Trophoblast cell (in vitro differentiated cells and primary cell): ENCODE measurements around the gene LAMA5.

Experiments used
- DNase-seq, 2 donors: peaks; one replicate each; pipeline ENCODE4 v3.0.0-alpha.2; 2016
- H2AFZ ChIP-seq: 2 replicates; pipeline ENCODE4 v1.6.1; 2013; ENCODE audit warnings: low read length, moderate library complexity, mild to moderate bottlenecking; ENCODE audit not compliant: insufficient read depth, poor library complexity
- H2AK5ac ChIP-seq: 2 replicates; pipeline ENCODE4 v1.6.1; 2013; ENCODE audit warnings: mild to moderate bottlenecking, low read length
- H2BK120ac ChIP-seq: 2 replicates; pipeline ENCODE4 v1.6.1; 2013; ENCODE audit warnings: low read length, mild to moderate bottlenecking, moderate library complexity; ENCODE audit not compliant: insufficient read depth, poor library complexity
- H2BK12ac ChIP-seq: 2 replicates; pipeline ENCODE4 v1.6.1; 2013; ENCODE audit warnings: mild to moderate bottlenecking, low read length, moderate library complexity
- H2BK5ac ChIP-seq: 2 replicates; pipeline ENCODE4 v1.6.1; 2013; ENCODE audit warnings: low read length, low read depth, moderate library complexity, mild to moderate bottlenecking; ENCODE audit not compliant: poor library complexity
- H3K14ac ChIP-seq: 2 replicates; pipeline ENCODE4 v1.6.1; 2013; ENCODE audit warnings: mild to moderate bottlenecking, low read length
- H3K18ac ChIP-seq: 2 replicates; pipeline ENCODE4 v1.6.1; 2013; ENCODE audit warnings: mild to moderate bottlenecking, low read length
- H3K23ac ChIP-seq: 2 replicates; pipeline ENCODE4 v1.6.1; 2013; ENCODE audit warnings: low read length
- H3K27ac ChIP-seq: 2 replicates; pipeline ENCODE4 v1.5.1; 2013; ENCODE audit warnings: low read depth, mild to moderate bottlenecking, inconsistent platforms, low read length, moderate library complexity
- H3K27me3 ChIP-seq: 2 replicates; pipeline ENCODE4 v1.6.1; 2013; ENCODE audit warnings: inconsistent platforms, mild to moderate bottlenecking, low read length, moderate library complexity; ENCODE audit not compliant: insufficient read depth
- H3K36me3 ChIP-seq, 2 experiments: 1 replicate in 1 of 2; 2 replicates in 1 of 2; pipeline ENCODE4 v1.6.1; 2013; ENCODE audit warnings: low read length in 2 of 2, mild to moderate bottlenecking in 2 of 2, moderate library complexity in 1 of 2; ENCODE audit not compliant: insufficient read depth in 2 of 2, control insufficient read depth in 1 of 2
- H3K4ac ChIP-seq: 2 replicates; pipeline ENCODE4 v1.6.1; 2013; ENCODE audit warnings: low read depth, mild to moderate bottlenecking, low read length, moderate library complexity
- H3K4me1 ChIP-seq, 2 experiments: 1 replicate in 1 of 2; 2 replicates in 1 of 2; pipeline ENCODE4 v1.6.1; 2013; ENCODE audit warnings: low read length in 2 of 2, mild to moderate bottlenecking in 2 of 2, moderate library complexity in 1 of 2; ENCODE audit not compliant: insufficient read depth in 2 of 2, control insufficient read depth in 1 of 2
- H3K4me2 ChIP-seq: 2 replicates; pipeline ENCODE4 v1.6.1; 2013; ENCODE audit warnings: inconsistent platforms, mild to moderate bottlenecking, low read length, moderate library complexity
- H3K4me3 ChIP-seq: 2 replicates; pipeline ENCODE4 v1.5.1; 2013; ENCODE audit warnings: mild to moderate bottlenecking, low read depth, low read length, inconsistent platforms
- H3K79me1 ChIP-seq: one replicate; pipeline ENCODE4 v1.6.1; 2013; ENCODE audit warnings: low read length
- H3K79me2 ChIP-seq: 2 replicates; pipeline ENCODE4 v1.6.1; 2013; ENCODE audit warnings: low read length, mild to moderate bottlenecking; ENCODE audit not compliant: control insufficient read depth, insufficient read depth, poor library complexity
- H3K9ac ChIP-seq: 2 replicates; pipeline ENCODE4 v1.6.1; 2013; ENCODE audit warnings: mild to moderate bottlenecking, low read length
- H3K9me3 ChIP-seq: 2 replicates; pipeline ENCODE4 v1.6.1; 2013; ENCODE audit warnings: low read depth, mild to moderate bottlenecking, control low read depth, inconsistent platforms, low read length; ENCODE audit not compliant: insufficient read depth
- H4K12ac ChIP-seq: 2 replicates; pipeline ENCODE4 v1.6.1; 2013; ENCODE audit warnings: low read depth, mild to moderate bottlenecking, low read length, moderate library complexity
- H4K8ac ChIP-seq: 2 replicates; pipeline ENCODE4 v1.6.1; 2013; ENCODE audit warnings: low read depth, mild to moderate bottlenecking, low read length, moderate library complexity
- H4K91ac ChIP-seq: one replicate; pipeline ENCODE4 v1.6.1; 2013; ENCODE audit warnings: low read depth, mild to moderate bottlenecking, low read length, moderate library complexity
- WGBS: extraction: QIAGEN DNeasy Blood & Tissue Kit; methylation state at CpG from one replicate; pipeline ENCODE4 v1.1.7; 2013; ENCODE audit warnings: missing lambda C conversion rate; ENCODE audit not compliant: insufficient read length, insufficient coverage; ENCODE audit errors: extremely low coverage; 5-methylcytosine and 5-hydroxymethylcytosine counted together

Gene LAMA5

GRCh38 chr20:62381202-62381797, 14.2 kb upstream of the LAMA5 start:
- no peak overlapping the region for H4K12ac ChIP-seq
- no peak overlapping the region for H2AFZ ChIP-seq
- peaks cover 28% of the 10 kb centered on the region for H3K79me1 ChIP-seq
- peak overlapping the region; percentile 14 for H3K9ac ChIP-seq
- H3K27me3 ChIP-seq: no peaks in the 10 kb centered on the region
- H2BK120ac ChIP-seq: no peak overlapping the region
- H3K4ac ChIP-seq: no peak overlapping the region
- no peak overlapping the region for H2BK5ac ChIP-seq
- H3K27ac ChIP-seq: no peak overlapping the region
- peaks cover 0 to 6% of the 10 kb centered on the region in 2 experiments for H3K36me3 ChIP-seq
- peak overlapping the region; percentile 13 for H2AK5ac ChIP-seq
- H2BK12ac ChIP-seq: no peak overlapping the region
- no peaks in the 10 kb centered on the region for H3K9me3 ChIP-seq
- no peak overlapping the region for H3K14ac ChIP-seq
- H4K8ac ChIP-seq: no peak overlapping the region
- H3K23ac ChIP-seq: no peak overlapping the region
- no peak overlapping the region for H4K91ac ChIP-seq
- H3K4me3 ChIP-seq: no peak overlapping the region
- no peak overlapping the region for H3K18ac ChIP-seq
- peaks cover 10% of the 10 kb centered on the region for H3K79me2 ChIP-seq
- no peak for DNase-seq
- H3K4me1 ChIP-seq: peaks cover 23 to 32% of the 10 kb centered on the region in 2 experiments
- H3K4me2 ChIP-seq: no peak overlapping the region
- WGBS: no CpG with 5 or more reads among the region's 16 CpGs

GRCh38 chr20:62378215-62378614, 11.1 kb upstream of the LAMA5 start:
- Histone ChIP-seq H3K4me1 (peaks cover 24 to 35% of the 10 kb centered on the region in 2 experiments), H3K9me3 (no peaks in the 10 kb centered on the region), H4K8ac (peak overlapping the region; percentile 64), H4K91ac (peak overlapping the region; percentile 91), H3K36me3 (peaks cover 0 to 6% of the 10 kb centered on the region in 2 experiments), H2AK5ac (peak overlapping the region; percentile 40), H3K27me3 (no peaks in the 10 kb centered on the region), H3K23ac (no peak overlapping the region), H3K14ac (peak overlapping the region; percentile 33), H3K4me3 (no peak overlapping the region), H2BK120ac (peak overlapping the region; percentile 93), H3K79me2 (peaks cover 6% of the 10 kb centered on the region), H2BK12ac (peak overlapping the region; percentile 89), H4K12ac (peak overlapping the region; percentile 26), H2AFZ (no peak overlapping the region), H2BK5ac (peak overlapping the region; percentile 86), H3K4ac (peak overlapping the region; percentile 16), H3K4me2 (no peak overlapping the region), H3K79me1 (peaks cover 31% of the 10 kb centered on the region), H3K9ac (no peak overlapping the region), H3K18ac (peak overlapping the region; percentile 62), H3K27ac (peak overlapping the region; percentile 91)
- DNase-seq: peak; percentile 89 to 97
- WGBS: no CpG with 5 or more reads among the region's 22 CpGs

GRCh38 chr20:62377615-62378178, 10.6 kb upstream of the LAMA5 start:
- Histone ChIP-seq H3K27me3 (no peaks in the 10 kb centered on the region), H2AK5ac (peak overlapping the region; percentile 92), H3K79me2 (peaks cover 6% of the 10 kb centered on the region), H3K18ac (peak overlapping the region; percentile 58), H3K9ac (no peak overlapping the region), H3K4me2 (peak overlapping the region; percentile 12), H3K27ac (peak overlapping the region; percentile 91), H4K8ac (peak overlapping the region; percentile 64), H2AFZ (no peak overlapping the region), H3K4ac (peak overlapping the region; percentile 43), H3K9me3 (no peaks in the 10 kb centered on the region), H3K36me3 (peaks cover 0 to 6% of the 10 kb centered on the region in 2 experiments), H3K79me1 (peaks cover 31% of the 10 kb centered on the region), H2BK12ac (peak overlapping the region; percentile 84), H3K14ac (peak overlapping the region; percentile 73), H2BK5ac (peak overlapping the region; percentile 86), H3K23ac (no peak overlapping the region), H2BK120ac (peak overlapping the region; percentile 93), H3K4me1 (peaks cover 24 to 35% of the 10 kb centered on the region in 2 experiments), H3K4me3 (no peak overlapping the region), H4K12ac (no peak overlapping the region), H4K91ac (peak overlapping the region; percentile 91)
- no CpG with 5 or more reads among the region's 15 CpGs for WGBS
- DNase-seq: no peak

GRCh38 chr20:62377064-62377461, 10.0 kb upstream of the LAMA5 start:
- Histone ChIP-seq H3K4me1 (peaks cover 24 to 33% of the 10 kb centered on the region in 2 experiments), H3K9me3 (no peaks in the 10 kb centered on the region), H3K79me2 (peaks cover 6% of the 10 kb centered on the region), H3K36me3 (peaks cover 0 to 6% of the 10 kb centered on the region in 2 experiments), H3K27ac (peak overlapping the region; percentile 91), H2BK12ac (peak overlapping the region; percentile 84), H4K12ac (no peak overlapping the region), H2BK120ac (peak overlapping the region; percentile 93), H2AK5ac (peak overlapping the region; percentile 92), H3K4me3 (no peak overlapping the region), H3K4ac (peak overlapping the region; percentile 43), H3K9ac (no peak overlapping the region), H2AFZ (no peak overlapping the region), H3K79me1 (peaks cover 31% of the 10 kb centered on the region), H3K27me3 (no peaks in the 10 kb centered on the region), H3K23ac (no peak overlapping the region), H2BK5ac (peak overlapping the region; percentile 86), H3K4me2 (no peak overlapping the region), H3K14ac (peak overlapping the region; percentile 76), H4K91ac (peak overlapping the region; percentile 91), H3K18ac (peak overlapping the region; percentile 58), H4K8ac (peak overlapping the region; percentile 79)
- DNase-seq: no peak
- no CpG with 5 or more reads among the region's 17 CpGs for WGBS
